A549 (cell line): Measurements from ENCODE around the gene HADHA. TPM values are rescaled to one million over a fixed set of nuclear protein-coding genes. Genes with fewer than 3 reads are reported as not detected.
A peak's percentile ranks its signal among the peaks of the same experiment; 100 is the strongest.

ENCODE experiments used
- ATAC-seq, 2 experiments: fragments of 200-7000 bp in 1 of 2; fragments of >200 bp in 1 of 2; cut with Nextera tagmentation in 1 of 2; cut with Tn5 transposase in 1 of 2; 3 replicates each; pipeline versions ENCODE4 v1.8.0 to v1.9.1; 2018 to 2020; ENCODE audit warnings: mild to moderate bottlenecking in 1 of 2, moderate library complexity in 1 of 2
- CTCF ChIA-PET: fragments of 300-600 bp; sonication (Branson Sonifier 250); formaldehyde crosslinking; extraction: SDS; loops from one replicate; lab custom pipeline; 2021; ENCODE audit warnings: antibody characterized with exemption, inconsistent platforms; lab: Yijun Ruan, JAX
- POLR2A ChIA-PET: fragments of 350-600 bp; formaldehyde crosslinking; extraction: SDS; loops from one replicate; lab custom pipeline; 2021; ENCODE audit warnings: antibody characterized with exemption, inconsistent platforms; lab: Yijun Ruan, JAX
- DNase-seq, 2 experiments: peaks; one replicate each; pipeline versions ENCODE4 v3.0.0 to v3.0.0-alpha.2; 2011 to 2016; ENCODE audit warnings: low read depth in 1 of 2, low spot score in 1 of 2
- FAIRE-seq: peaks from 2 replicates; lab custom pipeline; 2011; peaks lifted over from hg19 to GRCh38; lab: Jason Lieb, UNC
- H3K27ac ChIP-seq, 2 experiments: fragments of >200 bp; sonication (Bioruptor Twin); formaldehyde crosslinking; 3 replicates each; pipeline ENCODE4 v1.5.1; 2016 to 2017
- H3K4me1 ChIP-seq: fragments of >200 bp; sonication (Bioruptor Twin); formaldehyde crosslinking; 3 replicates; pipeline ENCODE4 v1.6.1; 2016
- H3K4me2 ChIP-seq: fragments of >200 bp; sonication (Bioruptor Twin); formaldehyde crosslinking; 3 replicates; pipeline ENCODE4 v1.6.1; 2016
- H3K4me3 ChIP-seq: fragments of >200 bp; sonication (Bioruptor Twin); formaldehyde crosslinking; 3 replicates; pipeline ENCODE4 v1.5.1; 2016
- H3K9me3 ChIP-seq: fragments of >200 bp; sonication (Bioruptor Twin); formaldehyde crosslinking; 3 replicates; pipeline ENCODE4 v1.6.1; 2016
- ATOH8 ChIP-seq: fragments of 250-450 bp; sonication (Bioruptor Pico); IDR thresholded peaks from 2 replicates; pipeline ENCODE4 v1.5.0; 2020; ENCODE audit warnings: low read depth, mild to moderate bottlenecking, moderate library complexity
- BCL3 ChIP-seq: fragments of >200 bp; sonication (Bioruptor Twin); formaldehyde crosslinking; IDR thresholded peaks from 3 replicates; pipeline ENCODE4 v1.6.1; 2016
- BHLHE40 ChIP-seq: IDR thresholded peaks from 2 replicates; pipeline ENCODE4 v1.6.1; 2012; ENCODE audit warnings: low read depth, low read length, inconsistent platforms
- CTCF ChIP-seq: fragments of >200 bp; sonication (Bioruptor Twin); formaldehyde crosslinking; IDR thresholded peaks from 3 replicates; pipeline ENCODE4 v1.5.1; 2016
- ESRRA ChIP-seq: fragments of 150-350 bp; IDR thresholded peaks from 2 replicates; pipeline ENCODE4 v1.6.1; 2014; ENCODE audit warnings: mild to moderate bottlenecking, low read length, borderline replicate concordance
- GATA3 ChIP-seq: IDR thresholded peaks from 2 replicates; pipeline ENCODE4 v1.6.1; 2012; ENCODE audit warnings: borderline replicate concordance
- HMGXB4 ChIP-seq: fragments of 250-450 bp; sonication (Bioruptor Pico); IDR thresholded peaks from 2 replicates; pipeline ENCODE4 v1.5.0; 2021; ENCODE audit warnings: mild to moderate bottlenecking, moderate library complexity, borderline replicate concordance
- HOXA7 ChIP-seq: fragments of 250-450 bp; sonication (Bioruptor Pico); IDR thresholded peaks from 2 replicates; pipeline ENCODE4 v1.5.0; 2020; ENCODE audit warnings: mild to moderate bottlenecking, moderate library complexity
- JUN ChIP-seq, 2 experiments: fragments of >200 bp; sonication (Bioruptor Twin); formaldehyde crosslinking; IDR thresholded peaks; 2 replicates in 1 of 2; 3 replicates in 1 of 2; pipeline ENCODE4 v1.6.1; 2016 to 2017
- KDM5A ChIP-seq: fragments of 200-600 bp; sonication (generic); IDR thresholded peaks from 2 replicates; pipeline ENCODE4 v1.6.1; 2016; ENCODE audit warnings: antibody characterized with exemption, mild to moderate bottlenecking
- MAX ChIP-seq: IDR thresholded peaks from 2 replicates; pipeline ENCODE4 v1.6.1; 2012
- MAZ ChIP-seq: fragments of 150-350 bp; IDR thresholded peaks from 2 replicates; pipeline ENCODE4 v1.6.1; 2014; ENCODE audit warnings: antibody characterized with exemption, low read depth, low read length, borderline replicate concordance
- MYC ChIP-seq: IDR thresholded peaks from 2 replicates; pipeline ENCODE4 v1.6.1; 2012; ENCODE audit warnings: mild to moderate bottlenecking, inconsistent platforms, low read length, improper control_type of control experiment, borderline replicate concordance
- PBX3 ChIP-seq: IDR thresholded peaks from 2 replicates; pipeline ENCODE4 v1.6.1; 2012
- PHF8 ChIP-seq: fragments of 200-600 bp; sonication (generic); IDR thresholded peaks from 2 replicates; pipeline ENCODE4 v1.6.1; 2016; ENCODE audit warnings: low read depth, mild to moderate bottlenecking, antibody characterized with exemption, moderate library complexity, borderline replicate concordance
- POLR2A ChIP-seq: IDR thresholded peaks from 2 replicates; pipeline ENCODE4 v1.6.1; 2012; ENCODE audit warnings: mild to moderate bottlenecking, low read length
- RAD21 ChIP-seq, 2 experiments: fragments of >200 bp in 1 of 2; sonication (Bioruptor Twin) in 1 of 2; formaldehyde crosslinking in 1 of 2; IDR thresholded peaks in 1 of 2; conservative IDR thresholded peaks in 1 of 2; 2 replicates in 1 of 2; 3 replicates in 1 of 2; pipeline ENCODE4 v1.6.1; 2012 to 2018; ENCODE audit warnings: inconsistent platforms in 1 of 2
- REST ChIP-seq: fragments of 200-600 bp; sonication (generic); IDR thresholded peaks from 2 replicates; pipeline ENCODE4 v1.6.1; 2016; ENCODE audit warnings: antibody characterized with exemption, mild to moderate bottlenecking, moderate library complexity
- RNF2 ChIP-seq: fragments of 200-600 bp; sonication (generic); IDR thresholded peaks from 2 replicates; pipeline ENCODE4 v1.6.1; 2016; ENCODE audit warnings: low read depth, mild to moderate bottlenecking, antibody characterized with exemption, moderate library complexity, borderline replicate concordance
- SMC3 ChIP-seq: fragments of >200 bp; sonication (Bioruptor Twin); formaldehyde crosslinking; IDR thresholded peaks from 3 replicates; pipeline ENCODE4 v1.6.1; 2018; ENCODE audit warnings: inconsistent platforms
- TFCP2L1 ChIP-seq: fragments of 250-450 bp; sonication (Bioruptor Pico); IDR thresholded peaks from 2 replicates; pipeline ENCODE4 v1.5.0; 2021; ENCODE audit warnings: mild to moderate bottlenecking
- TP53 ChIP-seq: fragments of 250-450 bp; sonication (Bioruptor Pico); IDR thresholded peaks from 2 replicates; pipeline ENCODE4 v1.5.0; 2021; ENCODE audit warnings: mild to moderate bottlenecking, moderate library complexity
- ZNF302 ChIP-seq: fragments of 250-450 bp; sonication (Bioruptor Pico); IDR thresholded peaks from 2 replicates; pipeline ENCODE4 v1.9.0; 2021; ENCODE audit warnings: inconsistent platforms, mild to moderate bottlenecking, moderate library complexity
- WGBS: methylation state at CpG from one replicate; pipeline ENCODE4 v1.1.6; 2017; ENCODE audit errors: missing lambda C conversion rate; 5-methylcytosine and 5-hydroxymethylcytosine counted together
- polyA minus RNA-seq: library from RNA; depleted of rRNA, polyadenylated mRNA; stranded (reverse); fragments of >200 nt; gene quantifications from 2 replicates; pipeline ENCODE4 v1.2.3, GENCODE V29; 2011; rRNA and poly(A)+ RNA removed
- polyA plus RNA-seq, 4 experiments: library from polyadenylated mRNA; depleted of rRNA in 3 of 4; stranded (reverse); fragments of >200 nt; fragmentation: RNase III in 1 of 4; extraction: RNeasy Plus Mini Kit Qiagen cat#74134 plus additional on column Dnase treatment in 1 of 4; gene quantifications; 2 replicates in 3 of 4; 3 replicates in 1 of 4; pipeline ENCODE4 v1.2.3, GENCODE V29; 2011 to 2017

The HADHA gene
- polyA plus RNA-seq (2011; rRNA removed) = 161 and 174 TPM in 2 replicates
- polyA plus RNA-seq (2012; cell fraction: cytosol; rRNA removed) = 57.5 and 58.9 TPM in 2 replicates
- polyA plus RNA-seq (2012; cell fraction: nucleus; rRNA removed) = 53.6 and 79.3 TPM in 2 replicates
- polyA plus RNA-seq (2017; fragmentation: RNase III; extraction: RNeasy Plus Mini Kit Qiagen cat#74134 plus additional on column Dnase treatment) = 122 to 123 TPM (median 122 TPM) in 3 replicates
- polyA minus RNA-seq = 163 and 188 TPM in 2 replicates

- Histone ChIP-seq H3K4me3 (peak within 1 kb of the TSS; percentile 74), H3K4me2 (peak within 1 kb of the TSS; percentile 83), H3K9me3 (no peaks in the 10 kb centered on the region), H3K27ac (peak within 1 kb of the TSS; percentile 77 to 94), H3K4me1 (peaks cover 34% of the 10 kb centered on the region)
- ChIA-PET POLR2A (interaction anchor here (0.6 to 4.1 kb wide), 6 partner anchors 29 to 366 kb away, joined by 3 to 18 read pairs (median 4); partner anchors contain the start of genes ADGRF3, ASXL2 and SELENOI), CTCF (interaction anchor here (0.9 to 5.4 kb wide), 12 partner anchors 13 to 333 kb away, joined by 3 to 44 read pairs (median 3); partner anchors contain the start of gene GAREM2)
- peak; percentile 92 to 97 for ATAC-seq
- FAIRE-seq = no peak
- 0 out of 2 replicates have a peak, but pooled peaks have one; percentile 36 for TF ChIP-seq MAZ
- peak; percentile 58 for TF ChIP-seq REST
- 0 out of 3 replicates have a peak, but pooled peaks have one; percentile 4 for TF ChIP-seq SMC3
- no peak for TF ChIP-seq ATOH8 (CRISPR knock-in tag)
- TF ChIP-seq ESRRA = no peak
- TF ChIP-seq POLR2A = peak; percentile 83
- peak; percentile 92 to 99; a peak in 4 of 5 replicates for TF ChIP-seq JUN (IDR thresholded peaks at IDR 0.05)
- TF ChIP-seq GATA3 = peak; percentile 40
- peak; percentile 67; the same call in 1 of the 2 replicates for TF ChIP-seq MYC
- TF ChIP-seq CTCF = peak; percentile 21; the same call in 1 of the 3 replicates
- peak; percentile 90 for TF ChIP-seq KDM5A
- TF ChIP-seq RAD21 (conservative IDR thresholded peaks at IDR 0.05 in 1 of 2, IDR thresholded peaks at IDR 0.05 in 1 of 2) = peak; percentile 3 to 17; a peak in 1 of 5 replicates
- no peak; the same call in 1 of the 2 replicates for TF ChIP-seq PBX3
- peak; percentile 69 for TF ChIP-seq MAX
- TF ChIP-seq TP53 (CRISPR knock-in tag) = 0 out of 2 replicates have a peak, but pooled peaks have one; percentile 49
- TF ChIP-seq PHF8 = peak; percentile 96
- TF ChIP-seq HOXA7 (CRISPR knock-in tag) = no peak
- peak; percentile 77; the same call in 2 of the 3 replicates for TF ChIP-seq BCL3
- no peak for TF ChIP-seq RNF2
- TF ChIP-seq HMGXB4 (CRISPR knock-in tag) = peak; percentile 54; the same call in 1 of the 2 replicates
- no peak for TF ChIP-seq ZNF302
- no peak for TF ChIP-seq BHLHE40
- peak; percentile 48; the same call in 1 of the 2 replicates for TF ChIP-seq TFCP2L1 (CRISPR knock-in tag)
- WGBS = under 1% methylated on average over 40 of the region's 63 CpGs
- peak; percentile 81 to 97 for DNase-seq
Observed at GRCh38 chr2:26244309-26245230, at the start of gene HADHA, which contains the start of gene HADHB. Gene HADHA (minus strand): TSS chr2:26244632. CDS start chr2:26244596, 36 bp downstream. Gene HADHB (plus strand): TSS chr2:26244939. CDS start chr2:26254255, 9,316 bp downstream.
